Measurements from ENCODE around the gene GUSB.
"Not testable (repeated sequence)": the region's sequence is repeated elsewhere in the genome, so short reads cannot be mapped to it uniquely, and the experiment has no call there.

The GUSB gene

GRCh38 chr7:65974876-65975275 lies 7.1 kb downstream of the GUSB start:
- no peak for DNase-seq

GRCh38 chr7:65974191-65974801 lies 7.7 kb downstream of the GUSB start:
- DNase-seq = no peak

DNA sequence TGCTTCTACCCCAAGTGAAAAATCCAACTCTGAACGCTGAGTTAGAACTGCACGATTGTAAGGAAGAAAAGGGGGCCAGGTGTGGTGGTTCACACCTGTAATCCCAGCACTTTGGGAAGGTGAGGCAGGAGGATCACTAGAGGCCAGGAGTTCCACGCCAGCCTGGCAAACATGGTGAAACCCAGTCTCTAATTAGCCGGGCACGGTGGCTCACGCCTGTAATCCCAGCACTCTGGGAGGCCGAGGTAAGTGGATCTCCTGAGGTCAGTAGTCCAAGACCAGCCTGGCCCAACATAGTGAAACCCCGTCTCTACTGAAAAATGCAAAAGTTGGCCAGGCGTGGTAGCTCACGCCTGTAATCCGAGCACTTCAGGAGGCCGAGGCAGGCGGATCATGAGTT lies 9.0 kb downstream of the GUSB start:
- DNase-seq = no peak

DNA sequence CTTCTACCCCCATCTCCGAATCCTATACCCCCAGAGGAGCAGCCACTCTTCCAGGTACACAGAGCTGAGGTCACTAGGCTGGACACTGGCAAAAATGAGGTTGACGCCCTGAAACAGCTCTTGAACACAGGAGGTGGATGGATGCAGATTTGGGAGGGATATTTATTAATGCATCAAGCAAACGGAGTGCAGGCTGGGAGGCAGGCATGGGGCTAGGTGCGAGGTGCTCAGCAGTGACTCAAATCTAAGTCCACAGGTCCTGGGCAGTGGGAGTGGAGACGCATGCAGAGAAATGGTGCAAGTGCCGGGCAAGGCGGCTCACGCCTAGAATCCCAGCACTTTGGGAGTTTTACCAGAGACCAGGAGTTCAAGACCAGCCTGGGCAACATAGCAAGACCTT lies 11.0 kb downstream of the GUSB start:
- no peak for DNase-seq

GRCh38 chr7:65968256-65969185 lies 13.5 kb downstream of the GUSB start:
- no peak for DNase-seq

DNA sequence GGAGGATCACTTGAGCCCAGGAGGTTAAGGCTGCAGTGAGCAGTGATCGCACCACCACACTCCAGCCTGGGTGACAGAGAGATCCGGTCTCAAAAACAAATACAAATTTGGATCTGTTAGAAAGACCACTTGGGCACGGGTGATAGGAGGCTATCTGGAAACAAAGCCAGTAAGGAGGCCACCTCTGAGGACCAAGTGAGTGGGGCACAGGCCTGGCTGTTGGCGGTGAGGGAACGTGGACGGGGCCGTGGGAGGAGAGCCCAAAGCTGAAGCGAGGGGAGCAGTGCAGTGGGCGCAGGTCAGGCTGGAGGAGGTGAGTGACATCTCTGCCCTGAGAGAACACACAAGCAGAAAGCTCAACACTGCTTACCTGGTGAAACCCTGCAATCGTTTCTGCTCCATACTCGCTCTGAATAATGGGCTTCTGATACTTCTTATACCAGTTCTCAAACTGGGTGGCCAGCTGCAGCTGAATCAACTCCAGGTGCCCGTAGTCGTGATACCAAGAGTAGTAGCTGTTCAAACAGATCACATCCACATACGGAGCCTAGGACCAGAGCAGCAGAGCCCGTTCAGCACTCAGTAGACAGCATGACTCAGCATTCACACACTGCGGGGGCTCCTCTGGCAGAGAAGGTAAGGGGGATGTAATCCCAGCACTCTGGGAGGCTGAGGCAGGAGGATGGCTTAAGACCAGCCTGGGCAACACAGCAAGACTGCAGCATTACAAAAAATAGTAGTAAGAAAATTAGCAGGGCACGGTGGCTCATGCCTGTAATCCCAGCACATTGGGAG lies 14.5 kb downstream of the GUSB start:
- no peak for DNase-seq

DNA sequence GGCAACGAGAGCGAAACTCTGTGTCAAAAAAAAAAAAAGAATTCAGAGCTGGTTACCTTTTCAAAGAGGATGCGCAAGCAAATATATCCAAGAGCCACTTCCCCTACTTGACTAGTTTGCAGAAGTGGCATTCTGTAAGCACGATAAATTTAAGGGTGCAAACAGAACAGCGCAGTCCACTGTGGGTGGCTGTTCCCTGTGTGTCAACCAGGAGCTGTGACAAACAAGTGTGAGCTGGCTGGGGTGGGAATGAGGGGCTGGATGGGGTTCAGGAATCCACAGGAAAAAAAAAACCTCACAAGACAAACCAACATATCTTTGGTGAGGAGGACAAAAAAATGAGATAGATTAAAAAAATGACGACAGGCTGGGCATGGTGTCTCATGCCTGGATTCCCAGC lies 15.9 kb downstream of the GUSB start:
- no peak for DNase-seq

DNA sequence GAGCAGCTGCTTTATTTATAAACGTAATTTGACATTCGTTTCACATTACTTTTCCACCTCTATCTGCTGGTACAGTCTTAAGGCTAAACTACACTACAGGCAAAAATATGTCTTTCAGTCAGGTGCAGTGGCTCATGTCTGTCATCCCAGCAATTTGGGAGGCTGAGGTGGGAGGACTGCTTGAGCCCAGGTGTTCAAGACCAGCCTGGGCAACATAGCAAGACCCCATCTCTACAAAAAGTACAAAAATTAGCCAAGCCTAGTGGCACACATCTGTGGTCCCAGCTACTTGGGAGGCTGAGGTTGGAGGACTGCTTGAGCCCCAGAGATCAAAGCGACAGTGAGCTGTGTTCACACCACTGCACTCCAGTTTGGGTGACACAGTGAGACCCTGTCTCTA lies 17.3 kb downstream of the GUSB start:
- not testable (repeated sequence) for DNase-seq

DNA sequence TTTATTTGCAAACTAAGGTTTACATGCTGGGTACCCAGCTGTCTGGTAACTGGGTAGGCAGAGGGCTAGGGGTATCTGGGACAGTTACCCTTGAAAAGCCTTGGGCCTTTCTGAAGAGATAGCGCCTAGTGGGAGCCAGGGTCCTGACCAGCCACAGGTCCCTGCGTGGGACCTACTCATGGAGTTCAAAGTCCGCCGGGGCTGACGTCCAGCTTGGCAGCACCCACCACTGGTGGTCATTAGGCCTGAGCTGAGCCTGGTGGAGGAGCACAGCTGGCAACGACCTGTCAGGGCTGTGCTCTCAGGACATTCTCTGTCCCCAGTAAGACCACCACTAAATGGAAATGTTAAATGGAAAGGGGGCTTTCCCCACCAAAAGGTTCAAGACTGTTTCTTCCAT lies 20.0 kb downstream of the GUSB start:
- no peak for DNase-seq

- no peak for DNase-seq
Observed at GRCh38 chr7:65960351-65961074, 21.5 kb downstream of the GUSB start.

DNA sequence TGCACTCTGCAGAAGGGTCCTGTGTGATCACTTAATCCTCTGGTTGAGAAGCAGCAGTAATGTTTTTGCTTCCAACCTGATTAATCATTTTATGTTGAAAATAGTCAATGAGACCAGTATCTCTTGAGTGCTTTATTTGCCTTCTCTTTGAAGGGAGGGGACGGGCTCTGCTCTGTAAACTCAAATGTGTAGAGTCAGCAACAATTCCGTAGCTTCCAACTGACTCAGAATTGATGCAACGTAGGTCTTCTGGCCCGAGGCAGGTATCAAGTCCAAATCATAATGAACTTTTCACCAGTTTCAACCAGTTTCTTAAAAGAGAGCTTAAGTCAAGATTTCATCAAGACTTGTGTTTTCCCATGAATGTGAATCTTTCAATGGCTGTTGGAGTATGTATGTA lies 26.3 kb downstream of the GUSB start:
- no peak for DNase-seq

DNA sequence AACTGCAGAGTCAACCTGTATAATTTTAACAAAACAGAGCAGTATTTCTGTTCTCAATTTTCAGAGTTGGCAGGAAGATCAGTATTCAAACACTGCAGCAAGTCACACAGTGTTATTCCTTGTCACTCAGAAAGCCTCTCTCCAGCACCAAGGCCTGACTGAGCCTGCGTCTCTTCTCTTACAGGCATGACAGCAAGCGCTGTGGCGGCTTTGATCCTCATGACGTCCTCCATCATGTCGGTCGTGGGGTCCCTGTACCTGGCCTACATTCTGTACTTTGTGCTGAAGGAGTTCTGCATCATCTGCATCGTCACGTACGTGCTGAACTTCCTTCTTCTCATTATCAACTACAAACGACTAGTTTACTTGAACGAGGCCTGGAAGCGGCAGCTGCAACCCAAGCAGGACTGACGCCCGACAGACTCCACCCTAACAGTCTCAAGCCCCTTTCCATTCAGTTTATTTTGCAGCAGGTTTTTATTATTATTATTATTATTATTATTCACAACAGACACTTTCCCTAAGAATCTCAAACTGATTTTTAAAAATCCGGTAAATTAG lies 28.0 kb downstream of the GUSB start:
- no peak for DNase-seq

DNA sequence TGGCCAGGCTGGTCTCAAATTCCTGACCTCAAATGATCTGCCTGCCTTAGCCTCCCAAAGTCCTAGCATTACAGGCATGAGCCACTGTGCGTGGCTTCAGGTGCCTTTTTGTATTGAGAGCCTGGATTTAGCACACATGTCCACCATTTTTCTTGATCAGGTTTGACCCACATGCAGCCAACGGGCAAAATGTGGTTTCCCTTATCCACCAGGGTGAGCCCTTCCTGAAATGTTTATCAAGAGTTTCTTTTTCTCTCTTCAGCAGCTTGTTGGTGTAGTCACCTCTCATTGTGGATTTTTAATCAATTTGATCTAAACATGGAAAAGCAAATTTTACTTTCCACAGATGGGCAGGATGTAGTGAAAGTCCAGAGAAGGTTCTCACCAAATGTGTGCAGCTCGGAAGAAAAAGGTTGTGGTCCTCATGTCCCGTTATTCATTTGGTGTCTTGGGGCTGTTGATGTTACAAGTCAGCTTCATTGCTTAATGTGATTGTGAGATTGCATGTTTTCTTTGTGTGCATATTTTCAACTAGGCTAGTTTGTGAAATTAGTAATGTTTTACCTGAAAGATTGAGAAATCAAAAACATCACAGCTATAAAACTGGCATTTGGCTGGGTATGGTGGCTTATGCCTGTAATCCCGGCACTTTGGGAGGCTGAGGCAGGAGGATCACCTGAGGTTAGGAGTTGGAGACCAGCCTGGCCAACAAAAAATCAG lies 28.9 kb downstream of the GUSB start:
- DNase-seq = no peak

DNA sequence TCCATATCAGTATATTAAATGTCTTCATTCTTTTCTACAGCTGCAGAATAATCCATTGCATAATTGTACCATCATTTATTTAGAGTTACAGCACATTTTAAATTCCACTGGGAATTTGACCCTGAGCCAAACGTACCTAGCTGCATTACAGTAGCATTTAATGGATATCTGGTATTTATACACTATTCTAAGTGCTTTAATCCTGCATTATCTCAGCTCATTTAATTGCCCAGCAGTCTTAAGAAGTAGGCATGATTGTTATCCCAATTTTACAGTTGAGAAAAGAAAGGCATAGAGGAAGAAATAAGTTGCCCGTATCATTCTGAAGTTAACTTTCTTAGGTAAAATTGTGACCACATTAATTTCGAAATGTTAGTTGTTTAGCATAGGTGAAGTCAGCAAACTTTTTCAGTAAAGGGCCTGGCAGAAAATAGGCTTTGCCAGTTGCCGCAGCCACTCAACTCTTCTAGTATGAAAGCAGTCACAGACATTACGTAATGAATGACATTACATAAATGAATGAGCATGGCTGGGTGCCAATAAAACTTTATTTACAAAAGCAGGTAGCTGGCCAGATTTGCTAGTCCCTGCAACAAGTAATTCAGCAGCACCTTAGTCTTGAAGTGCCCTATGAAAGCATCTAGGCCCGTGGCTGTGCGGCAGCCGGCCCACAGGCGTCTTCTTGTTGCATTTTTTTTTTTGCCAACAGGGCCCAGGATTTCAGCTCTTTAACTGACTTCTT lies 30.0 kb downstream of the GUSB start:
- no peak for DNase-seq

GRCh38 chr7:65946904-65947303 lies 35.1 kb downstream of the GUSB start:
- no peak for DNase-seq

DNA sequence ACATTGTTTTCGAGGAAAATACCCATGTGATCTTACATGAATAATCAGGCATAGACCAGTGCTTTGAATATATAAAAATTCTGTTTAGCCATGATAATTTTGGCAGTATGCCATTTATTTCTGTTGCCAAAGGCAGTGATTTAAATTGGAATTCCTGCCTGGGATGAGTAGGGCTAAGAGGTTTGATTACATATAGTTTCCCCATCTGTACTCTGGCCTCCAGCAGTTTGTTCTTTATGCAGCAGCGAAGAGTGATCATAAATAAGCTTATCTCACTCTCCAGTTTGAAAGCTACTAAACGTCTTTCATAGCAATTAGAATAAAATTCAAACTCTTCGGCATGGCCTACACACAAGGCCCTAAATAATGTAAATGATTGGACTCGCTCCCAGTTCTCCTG lies 36.2 kb downstream of the GUSB start:
- DNase-seq = not testable (repeated sequence)

- no peak for DNase-seq
Observed at GRCh38 chr7:65938336-65938895, 43.6 kb downstream of the GUSB start.

- DNase-seq = no peak
Observed at GRCh38 chr7:65937296-65937695, 44.7 kb downstream of the GUSB start.

DNA sequence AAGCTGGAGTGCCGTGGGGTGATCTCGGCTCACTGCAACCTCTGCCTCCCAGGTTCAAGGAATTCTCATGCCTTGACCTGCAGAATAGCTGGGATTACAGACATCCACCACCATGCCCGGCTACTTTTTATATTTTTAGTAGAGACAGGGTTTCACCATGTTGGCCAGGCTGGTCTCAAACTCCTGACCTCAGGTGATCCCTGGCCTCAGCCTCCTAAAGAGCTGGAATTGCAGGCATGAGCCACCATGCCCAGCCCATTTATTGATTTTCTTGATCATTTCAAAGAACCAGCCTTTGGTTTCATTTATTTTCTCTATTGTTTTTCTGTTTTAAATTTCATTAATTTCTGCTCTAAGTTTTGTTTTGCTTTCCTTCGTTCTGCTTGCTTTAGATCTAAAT lies 50.3 kb downstream of the GUSB start:
- no peak for DNase-seq

DNA sequence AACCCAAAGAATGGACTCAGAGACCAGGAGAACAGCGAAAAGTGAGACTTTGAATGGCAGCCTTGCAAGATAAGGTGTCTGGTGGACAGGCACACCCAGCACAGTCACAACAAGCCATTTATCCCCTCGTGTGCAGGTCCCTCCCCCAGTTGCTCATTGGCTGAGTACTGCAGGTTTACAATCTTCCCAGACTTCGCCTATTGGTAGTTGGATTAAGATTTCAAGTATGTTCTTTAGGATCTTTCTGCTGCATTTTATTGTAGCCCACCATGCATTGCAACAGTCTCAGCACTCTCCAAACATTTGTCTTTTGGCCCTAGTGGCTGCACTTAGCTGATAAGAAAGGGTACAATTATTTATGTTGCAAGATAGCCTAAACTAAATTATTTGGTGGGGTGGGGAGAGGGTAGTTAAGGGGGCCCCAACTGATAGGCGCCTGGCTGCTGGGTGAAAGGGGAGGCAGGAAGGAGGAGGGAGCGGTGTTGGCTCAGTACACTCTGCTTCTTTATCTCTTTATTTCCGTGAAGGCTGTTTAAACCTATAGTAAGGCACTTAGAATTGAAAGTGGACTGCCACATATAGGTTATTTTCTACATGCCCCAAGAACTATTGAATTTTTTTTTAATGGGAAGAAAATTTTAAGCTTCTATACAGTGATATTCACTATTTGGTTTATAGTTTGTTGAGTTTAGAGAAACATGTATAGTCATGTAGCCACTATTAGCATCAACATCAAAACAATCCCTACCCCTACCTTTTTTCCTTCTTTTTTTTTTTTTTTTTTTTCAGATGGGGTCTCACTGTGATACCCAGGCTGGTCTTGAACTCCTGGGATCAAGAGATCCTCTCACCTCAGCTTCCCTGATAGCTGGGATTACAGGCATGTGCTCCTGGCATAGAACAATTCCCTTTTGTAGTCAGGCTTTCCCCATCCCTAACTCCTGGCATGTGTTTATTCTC lies 54.2 kb downstream of the GUSB start:
- no peak for DNase-seq
